HG02981 (cell line): ENCODE data around the gene PCDHB13.

ENCODE experiments used
- ATAC-seq: cut with Tn5 transposase; IDR thresholded peaks from one replicate; pipeline ENCODE4 v1.9.1; 2021; ENCODE audit warnings: mild to moderate bottlenecking, moderate library complexity; ENCODE audit not compliant: unreplicated experiment

The PCDHB13 gene

GRCh38 chr5:141260458-141261237 lies 46.9 kb downstream of the PCDHB13 start:
- no peak for ATAC-seq

- no peak for ATAC-seq
Measured at GRCh38 chr5:141261238-141261546, 47.5 kb downstream of the PCDHB13 start.
